Thoracic aorta (tissue), 2 donors: Measurements from ENCODE around the gene SLFN5. TPM values are rescaled to one million over a fixed set of nuclear protein-coding genes. Genes with fewer than 3 reads are reported as not detected.

Experiments used
- ATAC-seq: fragments of 150-250 bp; one replicate; pipeline ENCODE4 v1.8.0; 2017; ENCODE audit warnings: low read depth; ENCODE audit not compliant: insufficient number of reproducible peaks, low FRiP score
- DNase-seq: peaks from one replicate; pipeline ENCODE4 v3.0.0-alpha.2; 2020; ENCODE audit warnings: low spot score
- H3K27ac ChIP-seq, 2 donors: fragments of 200-600 bp; sonication (generic); 1 replicate in 1 of 2; 2 replicates in 1 of 2; pipeline ENCODE4 v1.5.1; 2016; ENCODE audit warnings: mild to moderate bottlenecking in 2 of 2, moderate library complexity in 2 of 2
- H3K27me3 ChIP-seq: fragments of 200-600 bp; sonication (generic); replicated peaks from 2 replicates; pipeline ENCODE4 v1.6.0; 2016; ENCODE audit warnings: mild to moderate bottlenecking; ENCODE audit not compliant: insufficient read depth
- H3K36me3 ChIP-seq: fragments of 200-600 bp; sonication (generic); one replicate; pipeline ENCODE4 v1.5.1; 2016
- H3K4me1 ChIP-seq, 2 donors: fragments of 200-600 bp; sonication (generic); 1 replicate in 1 of 2; 2 replicates in 1 of 2; pipeline versions ENCODE4 v1.5.1 to v1.6.0; 2016; ENCODE audit warnings: low read depth in 2 of 2, mild to moderate bottlenecking in 1 of 2; ENCODE audit not compliant: control insufficient read depth in 1 of 2
- H3K4me3 ChIP-seq: fragments of 200-600 bp; sonication (generic); 2 replicates; pipeline ENCODE4 v1.5.1; 2016; ENCODE audit warnings: mild to moderate bottlenecking
- H3K9me3 ChIP-seq: fragments of 200-600 bp; sonication (generic); 2 replicates; pipeline ENCODE4 v1.5.1; 2016
- CTCF ChIP-seq: fragments of 200-600 bp; sonication (generic); IDR thresholded peaks from one replicate; pipeline ENCODE4 v1.5.1; 2019; ENCODE audit warnings: antibody characterized with exemption
- total RNA-seq, 2 donors: library from RNA; depleted of rRNA; stranded (reverse); fragments of >200 nt; gene quantifications; one replicate each; pipeline versions ENCODE4 v1.1.0 to v1.2.3, GENCODE V29; 2016

Gene SLFN5
- total RNA-seq, 2 donors from 2014 or later, result 19.0 to 23.8 TPM

- Histone ChIP-seq H3K4me3 (no peak overlapping the region), H3K4me1 (no peaks in the 10 kb centered on the region), H3K27ac (no peak overlapping the region), H3K27me3 (no peaks in the 10 kb centered on the region), H3K9me3 (no peaks in the 10 kb centered on the region), H3K36me3 (no peaks in the 10 kb centered on the region)
- TF ChIP-seq CTCF, result no peak
- DNase-seq, result no peak
- no peak for ATAC-seq
Measured at GRCh38 chr17:35213412-35213940, 29.4 kb upstream of the SLFN5 start.

DNA sequence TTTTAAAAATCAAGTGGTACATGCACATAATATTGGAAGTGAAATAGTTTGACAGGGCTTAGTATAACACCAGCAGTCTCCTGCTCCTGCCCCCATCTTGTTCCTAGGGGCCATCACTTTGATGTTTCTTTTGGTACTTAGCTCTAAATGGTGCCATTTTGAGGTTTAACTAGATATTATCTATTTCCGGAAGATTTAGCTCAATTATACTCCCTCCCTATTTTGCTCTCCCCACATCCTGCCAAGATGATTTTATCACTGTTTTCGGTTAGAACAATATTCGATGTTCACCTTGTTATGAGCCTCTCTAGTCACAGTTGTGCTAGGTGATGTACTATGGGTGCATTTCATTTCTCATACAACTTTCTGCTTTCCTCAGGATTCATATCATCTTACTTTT lies 28.7 kb upstream of the SLFN5 start:
- H3K27ac ChIP-seq, result no peak overlapping the region
- ATAC-seq, result no peak

GRCh38 chr17:35214631-35215273 lies 28.1 kb upstream of the SLFN5 start:
- H3K4me3 ChIP-seq, result no peak overlapping the region
- ATAC-seq, result no peak
- no peaks in the 10 kb centered on the region for H3K36me3 ChIP-seq
- no peaks in the 10 kb centered on the region for H3K9me3 ChIP-seq
- H3K27ac ChIP-seq, result no peak overlapping the region
- H3K4me1 ChIP-seq, result no peaks in the 10 kb centered on the region
- no peak for TF ChIP-seq CTCF
- no peak for DNase-seq
- H3K27me3 ChIP-seq, result no peaks in the 10 kb centered on the region

More for the DNA sequence above, 28.7 kb upstream of the SLFN5 start:
- DNase-seq, result no peak
- Histone ChIP-seq H3K27me3 (no peaks in the 10 kb centered on the region), H3K4me3 (no peak overlapping the region), H3K9me3 (no peaks in the 10 kb centered on the region), H3K4me1 (no peaks in the 10 kb centered on the region), H3K36me3 (no peaks in the 10 kb centered on the region)
- TF ChIP-seq CTCF, result no peak

- ATAC-seq, result no peak
- no peak for TF ChIP-seq CTCF
Measured at GRCh38 chr17:35217107-35217506, 25.8 kb upstream of the SLFN5 start.

GRCh38 chr17:35218915-35219314 lies 24.0 kb upstream of the SLFN5 start:
- ATAC-seq (no peak), DNase-seq (no peak)
- no peak for TF ChIP-seq CTCF
- H3K36me3 ChIP-seq, result no peaks in the 10 kb centered on the region
- H3K4me1 ChIP-seq, result no peaks in the 10 kb centered on the region
- H3K9me3 ChIP-seq, result no peaks in the 10 kb centered on the region
- no peaks in the 10 kb centered on the region for H3K27me3 ChIP-seq
- no peak overlapping the region for H3K4me3 ChIP-seq
- no peak overlapping the region for H3K27ac ChIP-seq

More at GRCh38 chr17:35217107-35217506, 25.8 kb upstream of the SLFN5 start:
- no peak for DNase-seq
- H3K36me3 ChIP-seq, result no peaks in the 10 kb centered on the region
- H3K4me1 ChIP-seq, result no peaks in the 10 kb centered on the region
- H3K27me3 ChIP-seq, result no peaks in the 10 kb centered on the region
- no peaks in the 10 kb centered on the region for H3K9me3 ChIP-seq
- H3K27ac ChIP-seq, result no peak overlapping the region
- no peak overlapping the region for H3K4me3 ChIP-seq
